OCI-LY3 (cell line): ENCODE data around the gene STRBP.

Source experiments
- CTCF ChIP-seq: fragments of 200-600, 300-600 bp; sonication (generic); IDR thresholded peaks from 2 replicates; pipeline ENCODE4 v1.5.1; 2014; ENCODE audit warnings: antibody characterized with exemption, low read length, low read depth
- EZH2phosphoT487 ChIP-seq: fragments of 200-600 bp; shearing (Covaris generic); IDR thresholded peaks from 2 replicates; pipeline ENCODE4 v1.6.1; 2018; ENCODE audit warnings: antibody characterized with exemption, mixed run types, low read depth

- TF ChIP-seq CTCF (no peak), EZH2phosphoT487 (no peak)
Observed at GRCh38 chr9:123113185-123113584, 155.2 kb downstream of the STRBP start.
